ENCODE results near the gene LRBA.

GRCh38 chr4:150973626-150974251 is 41.3 kb downstream of the LRBA start:
- TF ChIP-seq POLR2A (IDR thresholded peaks at IDR 0.05): no peak
- no peak for TF ChIP-seq CTCF (IDR thresholded peaks at IDR 0.05)
